Endothelial cell of umbilical vein (primary cell): ENCODE results near the gene FOXF1. TPM values are rescaled to one million over a fixed set of nuclear protein-coding genes. Genes with fewer than 3 reads are reported as not detected.

Experiments used
- BruUV-seq: library from RNA; stranded (reverse); fragments of 400-500 nt; replicated peaks from 2 replicates; lab custom pipeline; 2021; lab: Mats Ljungman, UMichigan
- CTCF ChIA-PET: fragments of 300-600, 350-600 bp; sonication (Branson Sonifier 250); formaldehyde crosslinking; loops from one replicate; lab custom pipeline; 2021; ENCODE audit warnings: antibody characterized with exemption, inconsistent platforms; lab: Charles Lee
- POLR2A ChIA-PET: fragments of 300-600, 350-600 bp; sonication (Branson Sonifier 250); formaldehyde crosslinking; loops from one replicate; lab custom pipeline; 2021; ENCODE audit warnings: antibody characterized with exemption, inconsistent platforms; lab: Charles Lee
- DNase-seq: peaks from one replicate; pipeline ENCODE4 v3.0.0-alpha.2; 2011; ENCODE audit warnings: low read depth, low spot score
- FAIRE-seq: peaks from 2 replicates; lab custom pipeline; 2011; peaks lifted over from hg19 to GRCh38; lab: Jason Lieb, UNC
- H2AFZ ChIP-seq: 2 replicates; pipeline ENCODE4 v1.6.0; 2012; ENCODE audit warnings: low read depth, low read length, control low read depth, inconsistent platforms
- H3K27ac ChIP-seq: 2 replicates; pipeline ENCODE4 v1.5.1; 2011; ENCODE audit warnings: low read depth, mild to moderate bottlenecking, control low read depth, low read length, moderate library complexity; ENCODE audit not compliant: insufficient read depth
- H3K27me3 ChIP-seq, 2 experiments: 2 replicates each; pipeline versions ENCODE4 v1.6.0 to v1.6.1; 2011; ENCODE audit warnings: low read length in 2 of 2, mixed read lengths in 1 of 2; ENCODE audit not compliant: control insufficient read depth in 2 of 2, insufficient read depth in 2 of 2
- H3K36me3 ChIP-seq, 2 experiments: 2 replicates in 1 of 2; 3 replicates in 1 of 2; pipeline ENCODE4 v1.5.1; 2011; ENCODE audit warnings: low read length in 2 of 2, mild to moderate bottlenecking in 1 of 2, moderate library complexity in 1 of 2; ENCODE audit not compliant: control insufficient read depth in 2 of 2, insufficient read depth in 2 of 2; ENCODE audit errors: extremely low read depth in 1 of 2
- H3K4me1 ChIP-seq: 3 replicates; pipeline ENCODE4 v1.5.1; 2011; ENCODE audit warnings: mild to moderate bottlenecking, low read length; ENCODE audit not compliant: control insufficient read depth, insufficient read depth; ENCODE audit errors: extremely low read depth
- H3K4me2 ChIP-seq: 2 replicates; pipeline ENCODE4 v1.6.1; 2011; ENCODE audit warnings: low read length, control low read depth, mixed read lengths; ENCODE audit not compliant: insufficient read depth
- H3K4me3 ChIP-seq, 3 experiments: fragments of 200-600 bp in 1 of 3; sonication (generic), shearing (Covaris generic) in 1 of 3; replicated peaks in 1 of 3; 2 replicates each; pipeline ENCODE4 v1.5.1; 2011 to 2016; ENCODE audit warnings: control low read depth in 3 of 3, low read length in 3 of 3, mild to moderate bottlenecking in 2 of 3, inconsistent platforms in 1 of 3, low read depth in 1 of 3, moderate library complexity in 1 of 3; ENCODE audit not compliant: insufficient read depth in 1 of 3
- H3K79me2 ChIP-seq: 2 replicates; pipeline ENCODE4 v1.6.0; 2012; ENCODE audit warnings: low read length, inconsistent platforms; ENCODE audit not compliant: control insufficient read depth, insufficient read depth
- H3K9ac ChIP-seq: replicated peaks from 2 replicates; pipeline ENCODE3; 2011; ENCODE audit warnings: low read length, control low read depth; ENCODE audit not compliant: insufficient read depth; ENCODE audit errors: extremely low read depth
- H3K9me1 ChIP-seq: replicated peaks from 3 replicates; pipeline ENCODE4 v1.6.0; 2011; ENCODE audit warnings: mild to moderate bottlenecking, low read length; ENCODE audit not compliant: control insufficient read depth, insufficient read depth; ENCODE audit errors: extremely low read depth
- H3K9me3 ChIP-seq: replicated peaks from 2 replicates; pipeline ENCODE4 v1.5.1; 2012; ENCODE audit warnings: low read length, inconsistent platforms; ENCODE audit not compliant: control insufficient read depth, insufficient read depth
- H4K20me1 ChIP-seq: replicated peaks from 2 replicates; pipeline ENCODE3; 2011; ENCODE audit warnings: mild to moderate bottlenecking, low read length; ENCODE audit not compliant: control insufficient read depth, insufficient read depth; ENCODE audit errors: extremely low read depth
- EZH2 ChIP-seq: IDR thresholded peaks from 2 replicates; pipeline ENCODE4 v1.6.1; 2012; ENCODE audit warnings: borderline replicate concordance, low read depth, mild to moderate bottlenecking, moderate library complexity, low read length, inconsistent platforms; ENCODE audit not compliant: severe bottlenecking
- FOS ChIP-seq: IDR thresholded peaks from 2 replicates; pipeline ENCODE4 v1.6.1; 2011; ENCODE audit warnings: mild to moderate bottlenecking, low read length, moderate library complexity, borderline replicate concordance; ENCODE audit not compliant: insufficient read depth
- GATA2 ChIP-seq: IDR thresholded peaks from 2 replicates; pipeline ENCODE4 v1.7.0; 2011; ENCODE audit warnings: low read depth, mild to moderate bottlenecking, moderate library complexity, mixed read lengths, low read length; ENCODE audit not compliant: insufficient read length, insufficient read depth
- JUN ChIP-seq: IDR thresholded peaks from 2 replicates; pipeline ENCODE4 v1.6.1; 2011; ENCODE audit warnings: borderline replicate concordance, low read depth; ENCODE audit not compliant: insufficient read length, insufficient read depth
- MAX ChIP-seq: IDR thresholded peaks from 2 replicates; pipeline ENCODE4 v1.6.1; 2011; ENCODE audit not compliant: insufficient read depth, insufficient read length
- MYC ChIP-seq: IDR thresholded peaks from one replicate; pipeline ENCODE4 v1.6.1; 2011; ENCODE audit warnings: mild to moderate bottlenecking, low read depth, low read length
- POLR2A ChIP-seq: IDR thresholded peaks from 2 replicates; pipeline ENCODE4 v1.6.1; 2012; ENCODE audit warnings: low read depth, mild to moderate bottlenecking, control low read depth, low read length
- POLR2AphosphoS5 ChIP-seq: IDR thresholded peaks from 2 replicates; pipeline ENCODE4 v1.6.1; 2012; ENCODE audit warnings: low read depth, mild to moderate bottlenecking, control low read depth, low read length, moderate library complexity; ENCODE audit not compliant: insufficient read depth
- dilution Hi-C: fragments of 300-500 bp; cut with MboI; formaldehyde crosslinking; loops from one replicate; pipeline ENCODE4 v1.15.0; 2019; ENCODE audit warnings: low sequenced_read_pairs; ENCODE audit not compliant: extremely low pct_ligation_motif_present
- intact Hi-C: fragments of 100-400 bp; cut with micrococcal nuclease; formaldehyde crosslinking; loops from one replicate; pipeline ENCODE4 v1.10.0; 2022
- polyA plus RNA-seq, 4 experiments: library from polyadenylated mRNA; depleted of rRNA in 3 of 4; stranded (reverse) in 3 of 4; unstranded in 1 of 4; fragments of >200 nt; gene quantifications; 2 replicates each; pipeline versions ENCODE4 v1.2.1 to v1.2.3, GENCODE V29; 2011 to 2012; ENCODE audit warnings: missing spikeins in 1 of 4
- total RNA-seq: library from RNA; stranded (reverse); gene quantifications from 2 replicates; pipeline ENCODE4 v1.2.3, GENCODE V29; 2021
- TF ChIP-seq, protein P1 (sequence below), 2 donors: IDR thresholded peaks; 1 replicate in 1 of 2; 2 replicates in 1 of 2; pipeline ENCODE4 v1.5.1; 2011; ENCODE audit warnings: low read length in 2 of 2, mild to moderate bottlenecking in 2 of 2, moderate library complexity in 2 of 2, control low read depth in 1 of 2, inconsistent platforms in 1 of 2, low read depth in 1 of 2; ENCODE audit not compliant: insufficient read depth in 1 of 2; ENCODE audit errors: extremely low read depth in 1 of 2

Gene FOXF1
- total and polyA plus RNA-seq, 2 donors (not counting 3 experiments of a cell fraction or from before 2014, with no cell fraction given): 1.0 to 1.1 TPM

DNA sequence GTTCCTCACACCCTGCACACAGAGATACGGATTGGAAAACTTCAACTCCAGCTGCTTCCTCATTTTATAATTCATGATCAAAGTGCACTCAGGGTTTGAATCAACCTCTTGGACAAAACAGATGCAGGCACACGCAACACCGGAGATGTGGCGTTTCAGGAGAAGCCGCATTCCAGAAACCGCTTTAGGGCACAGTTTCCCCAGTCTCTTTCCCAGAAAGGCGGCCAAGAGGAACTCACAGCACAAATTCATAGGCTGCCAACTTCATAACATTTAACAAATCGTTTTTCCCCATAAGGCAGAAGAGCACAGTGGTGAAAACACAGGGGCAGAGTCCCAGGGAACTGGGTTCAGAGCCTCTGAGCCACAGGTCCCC is 36.3 kb downstream of the FOXF1 start:
- TF ChIP-seq POLR2A (no peak), JUN (no peak)
- CTCF ChIA-PET: no interaction called here
- intact Hi-C loops: no loop called here
- no peak overlapping the region for H2AFZ ChIP-seq
- peaks cover 2 to 19% of the 10 kb centered on the region in 2 experiments for H3K36me3 ChIP-seq
- no peaks in the 10 kb centered on the region for H3K79me2 ChIP-seq
- no peak overlapping the region for H3K4me2 ChIP-seq
- no peaks in the 10 kb centered on the region for H3K4me1 ChIP-seq
- no peaks in the 10 kb centered on the region for H3K27me3 ChIP-seq
- H3K9me1 ChIP-seq: no peaks in the 10 kb centered on the region
- H3K4me3 ChIP-seq: no peak overlapping the region
- FAIRE-seq (no peak), DNase-seq (no peak)
- dilution Hi-C loops: no loop called here
- H3K9ac ChIP-seq: no peak overlapping the region
- no peaks in the 10 kb centered on the region for H4K20me1 ChIP-seq
- no peaks in the 10 kb centered on the region for H3K9me3 ChIP-seq
- POLR2A ChIA-PET: no interaction called here
- H3K27ac ChIP-seq: no peak overlapping the region
- BruUV-seq: no TSS peak

GRCh38 chr16:86547286-86547685 is 37.0 kb downstream of the FOXF1 start:
- no TSS peak for BruUV-seq
- Histone ChIP-seq H3K79me2 (no peaks in the 10 kb centered on the region), H4K20me1 (no peaks in the 10 kb centered on the region), H3K4me1 (no peaks in the 10 kb centered on the region), H3K9me3 (no peaks in the 10 kb centered on the region), H2AFZ (no peak overlapping the region), H3K4me3 (no peak overlapping the region), H3K27me3 (no peaks in the 10 kb centered on the region), H3K4me2 (no peak overlapping the region), H3K27ac (no peak overlapping the region), H3K36me3 (peaks cover 2 to 12% of the 10 kb centered on the region in 2 experiments), H3K9ac (no peak overlapping the region), H3K9me1 (no peaks in the 10 kb centered on the region)
- DNase-seq (no peak), FAIRE-seq (no peak)
- dilution Hi-C loops (no loop called here), intact Hi-C loops (no loop called here)
- ChIA-PET POLR2A (no interaction called here), CTCF (no interaction called here)
- TF ChIP-seq FOS (no peak), MYC (no peak), JUN (no peak), POLR2AphosphoS5 (no peak), MAX (no peak), EZH2 (no peak), POLR2A (no peak), GATA2 (no peak)
- TF ChIP-seq, protein P1, sequence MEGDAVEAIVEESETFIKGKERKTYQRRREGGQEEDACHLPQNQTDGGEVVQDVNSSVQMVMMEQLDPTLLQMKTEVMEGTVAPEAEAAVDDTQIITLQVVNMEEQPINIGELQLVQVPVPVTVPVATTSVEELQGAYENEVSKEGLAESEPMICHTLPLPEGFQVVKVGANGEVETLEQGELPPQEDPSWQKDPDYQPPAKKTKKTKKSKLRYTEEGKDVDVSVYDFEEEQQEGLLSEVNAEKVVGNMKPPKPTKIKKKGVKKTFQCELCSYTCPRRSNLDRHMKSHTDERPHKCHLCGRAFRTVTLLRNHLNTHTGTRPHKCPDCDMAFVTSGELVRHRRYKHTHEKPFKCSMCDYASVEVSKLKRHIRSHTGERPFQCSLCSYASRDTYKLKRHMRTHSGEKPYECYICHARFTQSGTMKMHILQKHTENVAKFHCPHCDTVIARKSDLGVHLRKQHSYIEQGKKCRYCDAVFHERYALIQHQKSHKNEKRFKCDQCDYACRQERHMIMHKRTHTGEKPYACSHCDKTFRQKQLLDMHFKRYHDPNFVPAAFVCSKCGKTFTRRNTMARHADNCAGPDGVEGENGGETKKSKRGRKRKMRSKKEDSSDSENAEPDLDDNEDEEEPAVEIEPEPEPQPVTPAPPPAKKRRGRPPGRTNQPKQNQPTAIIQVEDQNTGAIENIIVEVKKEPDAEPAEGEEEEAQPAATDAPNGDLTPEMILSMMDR (IDR thresholded peaks at IDR 0.05; ENCODE audit: extremely low read depth in 1 of 2, insufficient read depth in 1 of 2, low read depth in 1 of 2, low read length in 2 of 2): no peak
